ENCODE results near the gene EML1. TPM values are rescaled to one million over a fixed set of nuclear protein-coding genes. Genes with fewer than 3 reads are reported as not detected.

The EML1 gene
- polyA plus RNA-seq, 3 donors = 34.2 to 37.2 (median 34.6) TPM

DNA sequence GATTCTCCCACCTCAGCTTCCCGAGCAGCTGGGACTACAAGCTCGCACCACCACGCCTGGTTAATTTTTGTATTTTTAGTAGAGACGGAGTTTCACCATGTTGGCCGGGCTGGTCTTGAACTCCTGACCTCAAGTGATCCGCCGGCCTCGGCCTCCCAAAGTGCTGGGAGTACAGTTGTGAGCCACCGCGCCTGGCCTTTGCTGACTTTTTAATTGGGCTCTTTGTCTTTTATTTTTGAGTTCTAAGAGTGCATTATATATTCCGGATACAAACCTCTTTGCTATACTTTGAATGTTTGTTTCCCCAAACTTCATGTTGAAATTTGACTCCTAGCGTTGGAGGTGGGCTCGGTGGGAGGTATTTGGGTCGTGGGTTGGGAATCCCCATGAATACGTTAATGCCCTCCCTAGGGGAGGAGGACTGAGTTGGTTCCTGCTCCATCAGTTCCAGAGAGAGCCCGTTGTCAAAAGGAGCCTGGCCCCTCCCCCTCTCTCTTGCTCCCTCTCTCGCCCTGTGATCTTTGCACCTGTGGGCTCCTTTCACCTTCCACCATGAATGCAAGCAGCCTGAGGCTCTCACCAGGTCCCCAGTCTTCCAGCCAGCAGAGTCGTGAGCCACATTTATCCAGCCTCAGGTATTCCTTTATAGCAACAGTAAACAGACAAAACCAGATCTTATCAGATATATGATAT lies 168.8 kb downstream of the EML1 start:
- no peak for DNase-seq (ENCODE audit: extremely low read depth in 1 of 11, low read depth in 9 of 11, low spot score in 4 of 11)

DNA sequence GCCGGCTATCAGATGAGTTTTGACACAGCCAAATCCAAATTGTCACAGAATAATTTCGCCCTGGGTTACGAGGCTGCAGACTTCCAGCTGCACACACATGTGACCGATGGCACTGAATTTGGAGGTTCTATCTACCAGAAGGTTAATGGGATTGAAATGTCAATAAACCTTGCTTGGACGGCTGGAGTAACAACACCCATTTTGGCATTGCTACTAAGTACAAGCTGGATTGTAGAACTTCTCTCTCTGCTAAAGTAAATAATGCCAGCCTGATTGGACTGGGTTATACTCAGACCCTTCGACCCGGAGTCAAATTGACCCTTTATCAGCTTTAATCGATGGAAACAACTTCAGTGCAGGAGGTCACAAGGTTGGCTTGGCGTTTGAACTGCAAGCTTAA lies 171.8 kb downstream of the EML1 start:
- no peak for DNase-seq (ENCODE audit: extremely low read depth in 1 of 11, low read depth in 9 of 11, low spot score in 4 of 11)

DNA sequence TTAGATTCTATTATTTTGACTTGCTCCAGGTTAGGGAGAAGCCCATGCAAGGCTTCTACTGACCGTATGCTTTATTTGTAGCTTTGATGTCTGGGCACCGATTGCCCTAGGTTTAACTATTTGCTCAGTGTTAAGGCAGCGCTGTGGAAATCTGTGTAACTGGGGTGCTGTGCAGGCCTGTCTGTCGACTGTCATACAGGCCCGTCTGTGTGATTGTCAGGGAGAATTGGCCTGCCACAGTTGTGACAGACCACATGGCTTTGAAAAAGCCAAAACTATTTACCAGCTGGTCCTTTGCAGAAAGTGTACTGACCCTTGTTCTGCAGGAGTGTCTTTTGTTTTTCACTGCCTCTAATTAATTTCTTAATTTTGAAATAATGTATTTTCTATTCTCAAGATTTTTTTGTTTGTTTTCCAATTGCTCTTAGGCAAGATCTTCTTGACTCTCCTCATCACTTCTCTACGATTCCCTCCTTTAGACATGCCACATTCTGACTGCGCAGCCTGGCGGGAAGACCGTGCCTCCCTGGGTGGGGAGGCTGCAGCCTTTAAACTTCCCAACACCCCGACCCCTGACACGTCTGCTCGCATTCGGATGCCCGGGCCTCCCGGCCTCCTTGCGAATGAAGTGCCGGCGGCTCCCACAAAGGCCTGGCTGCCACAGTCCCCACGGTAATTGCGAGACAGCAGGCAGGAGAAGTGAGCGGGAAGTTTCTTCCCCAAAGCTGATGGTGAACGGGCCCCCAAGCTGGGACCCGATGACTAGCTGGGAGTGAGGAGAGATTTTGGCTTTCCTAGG lies 173.0 kb downstream of the EML1 start:
- no peak for DNase-seq (ENCODE audit: extremely low read depth in 1 of 11, low read depth in 9 of 11, low spot score in 4 of 11)

DNA sequence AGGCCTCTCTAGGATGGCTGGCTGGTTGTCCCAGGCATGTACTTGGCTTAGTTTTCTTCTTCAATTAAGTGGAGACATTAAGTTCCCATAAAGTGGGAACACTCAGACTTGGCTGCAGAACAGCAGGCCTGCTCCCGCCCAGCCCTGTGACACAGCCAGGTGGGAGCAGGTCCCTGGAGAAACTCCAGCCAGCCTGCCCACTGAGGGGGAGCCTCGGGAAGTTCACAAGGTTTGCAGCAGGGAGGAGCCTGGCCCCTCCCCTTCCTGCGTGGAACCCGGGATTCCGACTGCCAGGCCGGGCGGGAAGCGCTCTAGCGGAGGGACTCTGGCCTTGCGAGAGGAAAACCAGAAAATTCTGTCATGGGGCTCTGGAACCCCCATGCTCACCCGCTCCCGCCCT lies 173.7 kb downstream of the EML1 start:
- peak in 1 of 11 donors; percentile 25 for DNase-seq (ENCODE audit: extremely low read depth in 1 of 11, low read depth in 9 of 11, low spot score in 4 of 11)

DNA sequence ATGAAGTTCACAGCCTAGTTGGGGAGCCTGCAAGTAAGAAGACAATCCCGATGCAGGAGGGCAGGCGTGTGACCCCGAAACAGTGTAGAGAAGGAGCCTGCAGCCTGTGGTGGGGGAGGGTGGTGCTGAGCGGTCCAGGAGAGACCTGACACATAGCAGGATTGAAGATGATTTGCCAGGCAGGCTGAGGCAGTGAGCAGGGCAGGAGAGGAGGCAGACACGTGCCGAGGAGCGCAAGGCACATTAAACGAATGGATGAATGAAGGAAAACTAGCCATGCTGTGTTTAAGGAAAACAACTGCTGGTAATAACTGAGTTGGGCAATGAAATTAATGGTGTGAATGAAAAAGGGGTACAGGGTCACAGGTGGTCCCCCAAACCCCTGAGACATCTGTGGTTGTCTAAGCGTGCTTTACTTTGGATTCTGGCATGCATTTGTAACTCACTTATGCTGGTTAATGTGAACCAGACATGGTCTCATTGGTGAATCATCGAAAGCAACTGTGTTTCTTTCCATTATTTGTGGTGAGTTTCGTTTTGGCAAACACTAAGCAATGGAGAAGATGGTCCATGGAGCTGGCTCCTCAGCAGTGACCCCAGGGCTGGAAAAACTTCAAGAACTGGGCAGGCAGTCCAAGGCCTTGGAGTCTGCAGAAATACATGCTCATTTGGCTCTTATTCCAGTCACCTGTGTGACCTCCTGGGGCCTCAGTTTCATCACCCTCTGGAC lies 175.1 kb downstream of the EML1 start:
- DNase-seq (ENCODE audit: extremely low read depth in 1 of 11, low read depth in 9 of 11, low spot score in 4 of 11) = no peak

DNA sequence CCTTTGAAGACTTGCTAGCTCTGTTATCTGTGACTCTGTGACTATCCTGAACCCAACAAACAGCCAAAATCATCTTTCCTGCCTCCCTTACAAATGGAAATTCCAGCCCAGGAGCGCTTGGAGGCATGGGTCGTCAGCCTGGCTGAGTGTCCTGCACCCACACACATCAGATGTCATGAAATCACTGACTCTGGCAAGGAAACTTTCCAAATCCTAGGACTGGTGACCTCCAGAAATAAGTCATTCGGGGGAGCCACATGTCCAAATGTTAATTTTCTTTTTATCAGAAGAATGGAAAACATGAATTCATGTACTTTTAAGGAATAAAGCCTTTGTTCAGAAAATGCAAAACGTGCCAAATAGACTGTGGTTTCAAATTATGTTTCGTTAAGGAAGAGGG lies 175.7 kb downstream of the EML1 start:
- DNase-seq (ENCODE audit: extremely low read depth in 1 of 11, low read depth in 9 of 11, low spot score in 4 of 11) = no peak

DNA sequence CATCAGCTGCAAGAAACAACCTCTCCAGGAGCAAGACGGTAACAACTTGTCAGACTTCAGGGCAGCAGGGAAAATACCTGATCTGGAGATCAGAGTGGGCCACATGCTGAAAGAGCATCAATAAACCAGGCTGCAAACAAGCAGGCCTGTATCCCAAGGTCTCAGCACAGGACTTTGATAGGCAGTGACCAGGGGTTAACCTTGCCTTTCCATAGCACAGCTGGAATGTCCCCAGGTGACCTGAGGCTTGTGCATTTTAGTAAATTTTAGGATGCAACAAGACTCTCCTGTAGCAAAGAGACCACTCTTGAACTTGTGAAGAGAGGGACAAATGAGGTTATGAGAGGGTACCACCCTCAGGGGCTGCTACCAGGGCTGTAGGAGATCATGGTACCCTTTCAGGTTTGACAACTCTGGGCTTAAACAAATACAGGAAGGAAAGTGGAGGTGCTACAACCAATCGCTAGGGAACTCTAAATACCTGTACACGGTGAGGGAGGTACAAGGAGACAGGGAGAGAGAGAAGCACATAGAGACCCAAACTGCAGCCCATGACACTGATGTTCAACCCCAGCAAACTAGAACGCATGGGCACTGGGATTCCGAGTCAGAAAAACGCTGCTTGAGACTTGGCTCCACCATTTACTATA lies 176.6 kb downstream of the EML1 start:
- no peak for DNase-seq (ENCODE audit: extremely low read depth in 1 of 11, low read depth in 9 of 11, low spot score in 4 of 11)

DNA sequence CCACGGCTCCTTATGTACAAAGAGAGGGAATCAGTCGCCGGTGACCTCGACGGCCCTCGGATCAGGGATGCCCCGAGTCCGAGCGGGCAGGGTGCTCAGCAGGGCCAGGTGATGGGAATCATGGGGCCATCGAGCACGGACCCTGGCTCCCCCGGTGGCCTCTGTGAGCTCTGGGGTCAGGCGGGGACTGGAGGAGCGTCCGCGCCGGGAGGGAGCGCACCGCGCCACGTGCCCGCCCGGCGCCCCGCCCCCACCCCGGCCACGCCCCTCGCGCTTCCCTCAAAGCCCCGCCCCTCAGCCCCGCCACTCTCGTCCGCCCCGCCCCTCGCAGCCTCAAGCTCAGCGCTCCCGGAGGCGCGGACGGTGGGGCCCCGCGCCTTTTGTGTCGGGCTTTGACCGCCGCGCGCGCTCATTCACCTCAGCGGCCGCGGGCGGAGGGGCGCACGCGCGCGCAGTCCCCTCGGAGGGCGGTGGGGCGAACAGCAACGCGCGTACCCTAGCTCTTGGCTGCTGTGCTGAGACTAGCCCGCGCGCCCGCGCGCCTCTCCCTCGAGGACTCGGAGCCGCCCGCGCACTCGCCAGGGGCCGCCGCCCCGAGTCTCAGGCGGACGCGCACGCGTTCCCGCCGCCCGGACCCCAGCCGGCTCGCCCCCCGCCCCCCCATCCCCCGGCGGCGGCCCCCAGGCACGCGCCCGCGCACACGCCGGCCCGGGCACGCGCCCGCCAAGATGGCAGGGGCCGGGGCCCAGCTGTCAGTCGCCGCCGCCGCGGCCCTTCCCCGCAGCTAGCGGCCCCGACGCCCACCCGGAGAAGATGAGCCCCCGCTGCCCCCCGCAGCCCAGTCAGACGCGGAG lies 178.1 kb downstream of the EML1 start:
- peak; percentile 53 to 83 (median 78) for DNase-seq (ENCODE audit: extremely low read depth in 1 of 11, low read depth in 9 of 11, low spot score in 4 of 11)

DNA sequence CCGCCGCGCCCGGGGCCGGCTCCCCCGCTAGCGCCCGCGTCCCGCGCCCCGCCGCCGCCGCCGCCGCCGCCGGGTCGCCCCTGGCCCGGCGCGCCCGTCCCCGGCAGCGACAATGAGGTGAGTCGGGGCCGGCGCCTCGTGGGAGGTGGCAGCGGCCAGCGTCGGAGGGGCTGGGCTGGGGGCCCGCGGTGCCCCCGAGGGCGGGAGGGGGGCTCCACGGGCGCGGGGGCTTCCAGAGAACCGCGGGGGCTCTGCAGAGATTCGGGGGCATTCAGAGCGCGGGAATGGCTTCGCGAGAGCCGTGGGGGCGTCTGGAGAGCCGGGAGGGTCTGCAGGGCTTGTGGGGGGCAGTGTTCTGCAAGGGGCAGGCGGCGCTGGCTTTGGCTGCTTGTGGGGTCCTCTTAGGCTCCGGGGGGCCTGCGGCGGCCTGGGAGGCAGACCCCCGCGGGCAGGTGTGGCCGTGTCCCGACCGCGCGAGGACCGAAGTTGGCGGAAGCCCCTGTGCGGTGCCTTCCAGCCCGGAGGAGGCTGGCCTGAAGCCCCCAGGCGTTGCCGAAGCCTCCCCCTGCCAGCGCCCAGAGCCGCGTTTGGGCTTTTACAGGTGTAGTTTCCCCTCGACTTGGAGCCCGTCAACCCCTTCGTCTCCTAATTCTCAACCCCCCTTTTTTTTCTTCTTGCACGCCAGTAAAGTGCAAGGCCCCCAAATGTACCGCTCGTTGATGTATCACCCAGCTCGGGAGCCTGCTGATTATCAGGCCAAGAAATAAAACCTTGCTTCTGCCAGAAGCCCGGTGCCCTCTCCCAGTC lies 178.9 kb downstream of the EML1 start:
- DNase-seq (ENCODE audit: extremely low read depth in 1 of 11, low read depth in 9 of 11, low spot score in 4 of 11) = peak in 1 of 11 donors; percentile 13

DNA sequence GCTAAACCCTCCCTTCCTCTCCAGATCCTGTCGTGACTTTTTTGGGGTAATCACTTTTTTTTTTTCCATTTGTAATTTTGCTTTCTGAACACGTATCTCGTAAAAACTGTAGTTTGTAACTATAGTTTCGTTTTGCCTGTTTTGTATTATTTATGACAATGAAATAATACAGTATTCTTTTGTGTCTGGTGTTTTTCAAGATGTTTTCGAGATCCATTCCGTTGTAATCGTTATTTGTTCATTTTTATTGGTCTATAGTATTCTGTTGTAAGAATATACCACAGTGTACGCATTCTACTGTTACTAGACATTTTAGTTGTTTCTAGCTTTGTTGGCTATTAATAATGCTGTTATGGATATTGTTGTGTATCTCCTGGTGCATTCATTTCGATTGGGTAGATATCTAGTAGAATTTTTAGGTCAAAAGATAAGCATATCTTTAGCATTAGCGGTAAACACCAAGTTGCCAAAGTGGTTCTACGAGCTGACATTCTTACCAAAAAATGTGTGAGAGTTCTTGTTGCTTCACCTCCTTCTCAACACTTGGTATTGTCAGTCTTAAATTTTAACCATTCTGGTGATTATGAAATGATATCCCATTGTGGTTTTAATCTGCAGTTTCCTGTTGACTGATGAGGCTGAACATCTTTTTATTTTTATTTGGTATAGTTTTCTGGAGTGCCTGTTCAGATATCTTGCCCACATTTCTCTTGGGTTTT lies 179.7 kb downstream of the EML1 start:
- no peak for DNase-seq (ENCODE audit: extremely low read depth in 1 of 11, low read depth in 9 of 11, low spot score in 4 of 11)

DNA sequence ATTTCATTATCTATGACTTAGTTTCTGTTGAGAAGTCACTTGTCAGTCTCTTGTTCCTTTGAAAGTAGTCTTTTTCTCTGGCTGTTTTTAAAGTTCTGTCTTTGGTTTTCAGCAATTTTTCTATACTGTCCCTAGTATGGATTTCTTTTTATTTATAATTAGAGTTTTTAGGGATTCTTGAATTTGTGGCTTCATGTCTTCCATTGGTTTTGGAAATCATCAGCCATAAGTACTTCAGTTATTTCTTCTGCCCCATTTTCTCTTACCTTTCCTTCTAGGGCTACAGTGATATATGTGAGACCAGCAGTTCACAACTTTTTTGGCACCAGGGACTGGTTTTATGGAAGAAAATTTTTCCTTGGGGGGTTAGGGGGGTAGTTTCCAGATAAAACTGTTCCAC lies 182.0 kb downstream of the EML1 start:
- no peak for DNase-seq (ENCODE audit: extremely low read depth in 1 of 11, low read depth in 9 of 11, low spot score in 4 of 11)

DNA sequence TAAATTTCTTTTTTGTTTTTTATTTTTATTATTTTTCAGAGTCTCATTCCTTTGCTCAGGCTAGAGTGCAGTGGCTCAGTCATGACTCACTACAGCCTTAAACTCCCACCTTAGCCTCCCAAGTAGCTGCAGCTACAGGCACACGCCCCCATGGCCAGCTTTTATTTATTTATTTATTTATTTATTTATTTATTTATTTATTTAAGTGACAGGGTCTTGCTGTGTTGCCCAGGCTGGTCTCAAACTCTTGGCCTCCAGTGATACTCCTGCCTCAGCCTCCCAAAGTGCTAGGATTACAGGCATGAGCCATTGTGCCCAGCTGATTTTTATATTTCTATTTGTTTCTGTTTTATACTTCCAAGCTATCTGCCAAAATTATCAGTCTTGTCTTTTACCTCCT lies 182.8 kb downstream of the EML1 start:
- no peak for DNase-seq (ENCODE audit: extremely low read depth in 1 of 11, low read depth in 9 of 11, low spot score in 4 of 11)

DNA sequence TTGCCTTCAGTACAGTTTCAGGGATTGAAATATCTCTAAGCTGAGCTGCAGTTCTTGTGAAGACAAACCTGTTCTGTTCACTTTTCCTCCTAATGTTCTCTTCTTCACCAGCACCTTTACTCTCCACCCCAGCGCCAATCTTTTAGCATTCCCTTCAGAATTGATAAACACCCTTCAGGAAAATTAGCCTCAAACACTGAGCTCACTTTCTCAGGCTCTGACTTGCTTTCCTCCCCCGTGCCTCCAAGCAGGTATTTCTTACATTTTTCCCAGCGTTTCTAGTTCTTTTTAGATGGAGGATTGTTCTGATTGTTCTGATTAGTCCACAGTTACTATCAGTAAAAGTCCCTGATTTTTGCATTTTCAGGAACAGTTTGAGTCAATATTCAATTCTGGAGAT lies 183.5 kb downstream of the EML1 start:
- no peak for DNase-seq (ENCODE audit: extremely low read depth in 1 of 11, low read depth in 9 of 11, low spot score in 4 of 11)

DNA sequence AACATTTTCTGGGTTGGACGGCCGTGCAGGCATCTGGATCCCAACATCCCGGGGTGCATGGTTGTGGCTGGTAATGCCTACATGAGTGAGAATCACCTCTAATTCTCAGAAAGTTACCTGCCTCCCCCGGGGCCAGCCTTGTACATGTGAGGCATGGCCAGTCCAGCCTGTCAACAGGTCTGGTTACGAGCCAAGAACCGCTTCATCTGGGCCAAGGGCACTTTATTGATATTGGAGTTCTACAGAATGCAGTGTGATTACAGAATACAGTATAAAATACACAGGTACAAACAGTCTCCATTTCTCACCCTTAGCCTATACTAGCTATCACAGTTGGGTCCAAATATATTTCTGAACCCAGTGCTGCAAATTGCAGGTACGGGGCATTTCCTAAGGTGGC lies 187.1 kb downstream of the EML1 start:
- no peak for DNase-seq (ENCODE audit: extremely low read depth in 1 of 11, low read depth in 9 of 11, low spot score in 4 of 11)

DNA sequence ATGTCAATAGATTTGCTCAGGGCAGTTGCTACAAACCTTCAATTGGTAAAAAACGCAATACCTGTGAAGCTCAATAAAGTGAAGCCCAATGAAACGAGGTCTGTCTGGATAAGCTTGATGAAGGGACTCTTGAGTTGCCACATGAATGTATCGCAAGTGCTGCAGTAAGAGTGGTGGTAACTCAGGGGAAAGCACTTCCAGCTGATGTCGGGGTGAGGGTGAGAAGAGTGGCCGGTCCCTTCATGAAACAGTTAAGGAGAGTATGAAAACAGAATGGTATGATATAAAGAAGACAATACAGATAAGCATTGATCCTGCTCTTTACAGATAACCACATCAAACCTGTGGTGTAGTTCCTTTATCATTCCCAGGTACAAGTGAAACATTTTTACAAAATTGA lies 188.6 kb downstream of the EML1 start:
- no peak for DNase-seq (ENCODE audit: extremely low read depth in 1 of 11, low read depth in 9 of 11, low spot score in 4 of 11)

DNA sequence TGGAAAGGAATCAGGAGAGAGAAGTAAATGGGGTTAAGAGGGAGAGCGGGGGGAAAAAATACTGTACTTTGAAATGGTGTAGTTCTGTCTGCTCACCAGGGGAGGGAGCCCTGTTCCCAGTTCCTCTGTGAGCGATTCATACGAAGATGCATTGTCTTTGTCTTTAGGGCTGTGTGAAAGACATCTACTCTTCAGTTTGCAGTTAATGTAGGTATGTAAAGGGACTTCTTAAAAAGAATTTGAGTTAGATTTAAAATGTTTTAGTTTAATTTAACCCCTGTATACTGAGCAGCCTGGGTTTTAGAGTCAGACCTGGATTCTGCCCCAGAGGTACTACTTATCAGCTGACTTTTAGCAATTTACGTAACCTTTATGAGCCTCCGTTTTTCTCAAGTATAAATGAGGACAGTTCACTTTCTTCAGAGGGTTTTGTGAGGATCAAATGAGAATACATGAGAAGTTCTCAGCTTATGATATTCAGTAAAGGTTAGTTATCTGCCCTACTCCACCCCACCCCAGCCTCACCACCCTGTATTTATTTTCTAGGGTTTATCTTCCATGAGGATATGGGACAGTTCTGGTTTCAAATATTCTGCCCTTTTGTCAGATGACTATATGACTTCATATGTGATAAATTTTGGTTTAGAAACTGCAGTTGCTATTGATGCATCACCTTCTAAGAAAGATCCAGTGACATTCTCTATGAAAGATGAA lies 189.5 kb downstream of the EML1 start:
- DNase-seq (ENCODE audit: extremely low read depth in 1 of 11, low read depth in 9 of 11, low spot score in 4 of 11) = peak in 6 of 11 donors; percentile 45 to 63 (median 54)
